ENCODE results near the gene CRY2.

GRCh38 chr11:45909594-45910475 lies 62.6 kb downstream of the CRY2 start:
- TF ChIP-seq EZH2 (IDR thresholded peaks at IDR 0.05; ENCODE audit: low read length) (no peak), CTCF (optimal IDR thresholded peaks at IDR 0.05 in 1 of 3, IDR thresholded peaks at IDR 0.05 in 1 of 3, conservative IDR thresholded peaks at IDR 0.05 in 1 of 3; ENCODE audit: extremely low read depth in 1 of 3, insufficient read depth in 2 of 3, low read length in 3 of 3) (no peak)
